Trophoblast cell (in vitro differentiated cells and primary cell): ENCODE results near the gene ORC6.

Experiments
- DNase-seq, 2 donors: peaks; one replicate each; pipeline ENCODE4 v3.0.0-alpha.2; 2016
- H2AFZ ChIP-seq: 2 replicates; pipeline ENCODE4 v1.6.1; 2013; ENCODE audit warnings: low read length, moderate library complexity, mild to moderate bottlenecking; ENCODE audit not compliant: insufficient read depth, poor library complexity
- H2AK5ac ChIP-seq: 2 replicates; pipeline ENCODE4 v1.6.1; 2013; ENCODE audit warnings: mild to moderate bottlenecking, low read length
- H2BK120ac ChIP-seq: 2 replicates; pipeline ENCODE4 v1.6.1; 2013; ENCODE audit warnings: low read length, mild to moderate bottlenecking, moderate library complexity; ENCODE audit not compliant: insufficient read depth, poor library complexity
- H2BK12ac ChIP-seq: 2 replicates; pipeline ENCODE4 v1.6.1; 2013; ENCODE audit warnings: mild to moderate bottlenecking, low read length, moderate library complexity
- H2BK5ac ChIP-seq: 2 replicates; pipeline ENCODE4 v1.6.1; 2013; ENCODE audit warnings: low read length, low read depth, moderate library complexity, mild to moderate bottlenecking; ENCODE audit not compliant: poor library complexity
- H3K14ac ChIP-seq: 2 replicates; pipeline ENCODE4 v1.6.1; 2013; ENCODE audit warnings: mild to moderate bottlenecking, low read length
- H3K18ac ChIP-seq: 2 replicates; pipeline ENCODE4 v1.6.1; 2013; ENCODE audit warnings: mild to moderate bottlenecking, low read length
- H3K23ac ChIP-seq: 2 replicates; pipeline ENCODE4 v1.6.1; 2013; ENCODE audit warnings: low read length
- H3K27ac ChIP-seq: 2 replicates; pipeline ENCODE4 v1.5.1; 2013; ENCODE audit warnings: low read depth, mild to moderate bottlenecking, inconsistent platforms, low read length, moderate library complexity
- H3K27me3 ChIP-seq: 2 replicates; pipeline ENCODE4 v1.6.1; 2013; ENCODE audit warnings: inconsistent platforms, mild to moderate bottlenecking, low read length, moderate library complexity; ENCODE audit not compliant: insufficient read depth
- H3K36me3 ChIP-seq, 2 experiments: 1 replicate in 1 of 2; 2 replicates in 1 of 2; pipeline ENCODE4 v1.6.1; 2013; ENCODE audit warnings: low read length in 2 of 2, mild to moderate bottlenecking in 2 of 2, moderate library complexity in 1 of 2; ENCODE audit not compliant: insufficient read depth in 2 of 2, control insufficient read depth in 1 of 2
- H3K4ac ChIP-seq: 2 replicates; pipeline ENCODE4 v1.6.1; 2013; ENCODE audit warnings: low read depth, mild to moderate bottlenecking, low read length, moderate library complexity
- H3K4me1 ChIP-seq, 2 experiments: 1 replicate in 1 of 2; 2 replicates in 1 of 2; pipeline ENCODE4 v1.6.1; 2013; ENCODE audit warnings: low read length in 2 of 2, mild to moderate bottlenecking in 2 of 2, moderate library complexity in 1 of 2; ENCODE audit not compliant: insufficient read depth in 2 of 2, control insufficient read depth in 1 of 2
- H3K4me2 ChIP-seq: 2 replicates; pipeline ENCODE4 v1.6.1; 2013; ENCODE audit warnings: inconsistent platforms, mild to moderate bottlenecking, low read length, moderate library complexity
- H3K4me3 ChIP-seq: 2 replicates; pipeline ENCODE4 v1.5.1; 2013; ENCODE audit warnings: mild to moderate bottlenecking, low read depth, low read length, inconsistent platforms
- H3K79me1 ChIP-seq: one replicate; pipeline ENCODE4 v1.6.1; 2013; ENCODE audit warnings: low read length
- H3K79me2 ChIP-seq: 2 replicates; pipeline ENCODE4 v1.6.1; 2013; ENCODE audit warnings: low read length, mild to moderate bottlenecking; ENCODE audit not compliant: control insufficient read depth, insufficient read depth, poor library complexity
- H3K9ac ChIP-seq: 2 replicates; pipeline ENCODE4 v1.6.1; 2013; ENCODE audit warnings: mild to moderate bottlenecking, low read length
- H3K9me3 ChIP-seq: 2 replicates; pipeline ENCODE4 v1.6.1; 2013; ENCODE audit warnings: low read depth, mild to moderate bottlenecking, control low read depth, inconsistent platforms, low read length; ENCODE audit not compliant: insufficient read depth
- H4K12ac ChIP-seq: 2 replicates; pipeline ENCODE4 v1.6.1; 2013; ENCODE audit warnings: low read depth, mild to moderate bottlenecking, low read length, moderate library complexity
- H4K8ac ChIP-seq: 2 replicates; pipeline ENCODE4 v1.6.1; 2013; ENCODE audit warnings: low read depth, mild to moderate bottlenecking, low read length, moderate library complexity
- H4K91ac ChIP-seq: one replicate; pipeline ENCODE4 v1.6.1; 2013; ENCODE audit warnings: low read depth, mild to moderate bottlenecking, low read length, moderate library complexity
- WGBS: extraction: QIAGEN DNeasy Blood & Tissue Kit; methylation state at CpG from one replicate; pipeline ENCODE4 v1.1.7; 2013; ENCODE audit warnings: missing lambda C conversion rate; ENCODE audit not compliant: insufficient read length, insufficient coverage; ENCODE audit errors: extremely low coverage; 5-methylcytosine and 5-hydroxymethylcytosine counted together

ORC6 gene

GRCh38 chr16:46688101-46688653 is 1.3 kb upstream of the ORC6 start:
- H3K4me2 ChIP-seq, result peak overlapping the region; percentile 76
- peak overlapping the region; percentile 75 for H3K9ac ChIP-seq
- no peak overlapping the region for H2BK120ac ChIP-seq
- peak overlapping the region; percentile 84 for H3K4ac ChIP-seq
- no peak overlapping the region for H2BK5ac ChIP-seq
- no peak overlapping the region for H2AFZ ChIP-seq
- H3K79me1 ChIP-seq, result peaks cover 14% of the 10 kb centered on the region
- peak overlapping the region; percentile 16 for H3K18ac ChIP-seq
- no CpG with 5 or more reads among the region's 14 CpGs for WGBS
- H2AK5ac ChIP-seq, result no peak overlapping the region
- no peak overlapping the region for H3K23ac ChIP-seq
- no peaks in the 10 kb centered on the region for H3K27me3 ChIP-seq
- peak overlapping the region; percentile 53 for H3K14ac ChIP-seq
- no peak overlapping the region for H4K12ac ChIP-seq
- H3K36me3 ChIP-seq, result peaks cover 2 to 4% of the 10 kb centered on the region in 2 experiments
- peak overlapping the region; percentile 92 for H3K4me3 ChIP-seq
- no peak overlapping the region for H2BK12ac ChIP-seq
- peak overlapping the region; percentile 83 for H3K27ac ChIP-seq
- no peaks in the 10 kb centered on the region for H3K9me3 ChIP-seq
- DNase-seq, result no peak
- peak overlapping the region; percentile 18 for H4K8ac ChIP-seq
- H3K4me1 ChIP-seq, result peaks cover 4 to 13% of the 10 kb centered on the region in 2 experiments
- H3K79me2 ChIP-seq, result peaks cover 19% of the 10 kb centered on the region
- H4K91ac ChIP-seq, result no peak overlapping the region

DNA sequence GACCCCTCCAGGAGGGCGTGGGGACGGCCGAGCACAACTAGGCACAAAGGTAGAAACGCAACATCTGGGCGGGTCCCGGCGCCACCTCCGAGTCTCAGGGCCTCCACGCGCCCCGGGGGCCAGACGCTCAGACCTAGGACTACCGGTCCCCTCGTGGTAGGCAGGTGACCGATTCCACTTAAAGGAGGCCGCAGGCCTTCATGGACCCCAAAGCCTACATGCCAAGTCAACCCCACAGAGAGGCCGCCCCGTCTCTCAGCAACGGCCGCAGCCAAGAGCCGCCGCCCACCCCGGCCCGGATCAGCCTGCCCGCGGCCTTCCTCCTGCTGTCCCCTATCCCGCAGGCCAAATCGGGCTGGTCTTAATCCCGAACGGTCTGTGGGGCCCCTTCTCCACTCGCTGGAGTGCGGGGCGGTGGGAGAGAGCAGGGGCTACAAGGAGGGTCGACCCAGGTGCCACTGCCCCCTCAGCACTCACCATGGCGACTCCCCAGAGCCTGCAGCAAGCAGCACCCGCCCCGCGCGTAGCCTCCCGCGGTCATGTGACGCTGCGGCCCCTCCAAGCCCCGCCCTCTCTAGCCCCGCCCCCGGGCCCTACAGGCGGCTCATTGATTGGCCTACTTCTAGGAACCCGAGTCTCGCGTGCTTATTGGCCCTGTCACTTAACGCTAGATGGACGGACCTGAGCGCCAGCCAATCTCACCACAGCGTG is 650 bp upstream of the ORC6 start, which contains the start of gene VPS35:
Gene VPS35 (minus strand): TSS at position 525 of the 711 bp plus-strand sequence. CDS start 45 bp downstream, at position 480.
- peak within 1 kb of the TSS; percentile 90 for H2AK5ac ChIP-seq
- H3K4me3 ChIP-seq, result peak within 1 kb of the TSS; percentile 93
- H4K8ac ChIP-seq, result peak within 1 kb of the TSS; percentile 98
- H3K18ac ChIP-seq, result peak within 1 kb of the TSS; percentile 99
- H2BK12ac ChIP-seq, result peak within 1 kb of the TSS; percentile 95
- WGBS, result no CpG with 5 or more reads among the region's 54 CpGs
- peaks cover 18% of the 10 kb centered on the region for H3K79me2 ChIP-seq
- H3K27ac ChIP-seq, result peak within 1 kb of the TSS; percentile 87
- H3K23ac ChIP-seq, result no peak within 1 kb of the TSS
- peak within 1 kb of the TSS; percentile 83 for H3K9ac ChIP-seq
- peak within 1 kb of the TSS; percentile 93 for H3K4ac ChIP-seq
- peaks cover 14% of the 10 kb centered on the region for H3K79me1 ChIP-seq
- H4K91ac ChIP-seq, result peak within 1 kb of the TSS; percentile 99
- H3K4me2 ChIP-seq, result peak within 1 kb of the TSS; percentile 84
- peak; percentile 99 for DNase-seq
- H3K14ac ChIP-seq, result peak within 1 kb of the TSS; percentile 97
- H3K27me3 ChIP-seq, result no peaks in the 10 kb centered on the region
- peak within 1 kb of the TSS; percentile 96 for H2AFZ ChIP-seq
- no peaks in the 10 kb centered on the region for H3K9me3 ChIP-seq
- peak within 1 kb of the TSS; percentile 95 for H2BK5ac ChIP-seq
- peaks cover 4 to 8% of the 10 kb centered on the region in 2 experiments for H3K4me1 ChIP-seq
- peak within 1 kb of the TSS; percentile 93 for H4K12ac ChIP-seq
- H3K36me3 ChIP-seq, result peaks cover 5 to 8% of the 10 kb centered on the region in 2 experiments
- H2BK120ac ChIP-seq, result peak within 1 kb of the TSS; percentile 99

GRCh38 chr16:46690281-46691178 is 1.1 kb downstream of the ORC6 start:
- Histone ChIP-seq H4K8ac (peak overlapping the region; percentile 15), H4K12ac (no peak overlapping the region), H3K79me1 (peaks cover 14% of the 10 kb centered on the region), H3K18ac (peak overlapping the region; percentile 22), H3K9ac (peak overlapping the region; percentile 85), H4K91ac (peak overlapping the region; percentile 57), H3K14ac (peak overlapping the region; percentile 15), H2BK5ac (peak overlapping the region; percentile 15), H3K4ac (peak overlapping the region; percentile 78), H3K27ac (peak overlapping the region; percentile 72), H2BK120ac (no peak overlapping the region), H3K4me1 (peaks cover 4 to 8% of the 10 kb centered on the region in 2 experiments), H2AK5ac (no peak overlapping the region), H3K79me2 (peaks cover 18% of the 10 kb centered on the region), H3K36me3 (peaks cover 5 to 8% of the 10 kb centered on the region in 2 experiments), H2AFZ (no peak overlapping the region), H3K23ac (peak overlapping the region; percentile 83), H3K4me2 (peak overlapping the region; percentile 84), H2BK12ac (no peak overlapping the region), H3K9me3 (no peaks in the 10 kb centered on the region), H3K4me3 (peak overlapping the region; percentile 93), H3K27me3 (no peaks in the 10 kb centered on the region)
- no CpG with 5 or more reads among the region's 21 CpGs for WGBS
- no peak for DNase-seq

DNA sequence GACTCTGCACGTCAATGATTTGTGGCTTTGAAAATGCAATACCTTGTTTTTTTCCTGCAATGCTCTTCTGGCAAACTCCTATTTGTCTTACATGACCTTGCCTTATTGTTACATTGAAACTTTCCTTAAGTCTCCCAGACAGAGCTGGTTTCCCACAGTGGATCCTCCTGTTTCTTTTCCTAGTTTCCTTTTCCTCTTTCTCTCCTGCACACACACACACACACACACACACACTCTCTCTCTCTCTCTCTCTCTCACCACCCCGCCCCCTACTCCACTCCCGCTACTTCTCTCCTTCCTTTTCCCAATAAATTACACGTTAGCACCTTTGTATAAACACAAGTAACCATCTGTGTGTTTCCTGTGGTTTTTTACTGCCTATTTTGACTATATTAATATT is 2.3 kb downstream of the ORC6 start:
- no peak overlapping the region for H4K12ac ChIP-seq
- H2BK12ac ChIP-seq, result no peak overlapping the region
- H4K8ac ChIP-seq, result no peak overlapping the region
- no peak for DNase-seq
- no peak overlapping the region for H2AK5ac ChIP-seq
- H4K91ac ChIP-seq, result no peak overlapping the region
- peaks cover 13 to 16% of the 10 kb centered on the region in 2 experiments for H3K36me3 ChIP-seq
- H3K79me2 ChIP-seq, result peaks cover 18% of the 10 kb centered on the region
- H3K9ac ChIP-seq, result no peak overlapping the region
- peaks cover 4 to 8% of the 10 kb centered on the region in 2 experiments for H3K4me1 ChIP-seq
- WGBS, result 100% methylated on average over 3 of the region's 4 CpGs
- H2AFZ ChIP-seq, result no peak overlapping the region
- no peaks in the 10 kb centered on the region for H3K27me3 ChIP-seq
- H3K79me1 ChIP-seq, result peaks cover 14% of the 10 kb centered on the region
- H2BK5ac ChIP-seq, result no peak overlapping the region
- no peak overlapping the region for H3K18ac ChIP-seq
- no peak overlapping the region for H3K14ac ChIP-seq
- no peak overlapping the region for H3K4me3 ChIP-seq
- no peak overlapping the region for H2BK120ac ChIP-seq
- H3K23ac ChIP-seq, result no peak overlapping the region
- no peak overlapping the region for H3K27ac ChIP-seq
- H3K4ac ChIP-seq, result peak overlapping the region; percentile 73
- H3K4me2 ChIP-seq, result peak overlapping the region; percentile 84
- no peaks in the 10 kb centered on the region for H3K9me3 ChIP-seq
